ACC112 (cell line): ENCODE data around the gene CDK18.

ENCODE experiments used
- H2AFZ ChIP-seq: fragments of 200-600 bp; sonication (generic); one replicate; pipeline ENCODE4 v1.6.0; 2017; ENCODE audit warnings: antibody characterized with exemption, low read length; ENCODE audit not compliant: unreplicated experiment
- H3K27ac ChIP-seq: fragments of 200-600 bp; sonication (generic); 2 replicates; pipeline ENCODE4 v1.5.1; 2014; ENCODE audit warnings: low read depth, mild to moderate bottlenecking, antibody characterized with exemption, low read length, moderate library complexity
- H3K27me3 ChIP-seq: fragments of 200-600 bp; sonication (generic); 2 replicates; pipeline ENCODE4 v1.6.1; 2014; ENCODE audit warnings: mild to moderate bottlenecking, antibody characterized with exemption, low read length, moderate library complexity, mixed read lengths; ENCODE audit not compliant: insufficient read depth
- H3K36me3 ChIP-seq: fragments of 200-600 bp; sonication (generic); 2 replicates; pipeline ENCODE4 v1.6.1; 2016; ENCODE audit warnings: mild to moderate bottlenecking, antibody characterized with exemption, low read length, moderate library complexity, mixed read lengths; ENCODE audit not compliant: insufficient read depth
- H3K4me1 ChIP-seq: fragments of 200-600 bp; sonication (generic); one replicate; pipeline ENCODE4 v1.6.1; 2016; ENCODE audit warnings: low read length, mixed read lengths; ENCODE audit not compliant: insufficient read depth, unreplicated experiment, control insufficient read depth
- H3K4me3 ChIP-seq: fragments of 200-600 bp; sonication (generic); 2 replicates; pipeline ENCODE4 v1.5.1; 2014; ENCODE audit warnings: mild to moderate bottlenecking, low read depth, low read length
- H3K79me2 ChIP-seq: fragments of 200-600 bp; sonication (generic); one replicate; pipeline ENCODE4 v1.6.0; 2016; ENCODE audit warnings: low read length; ENCODE audit not compliant: control insufficient read depth, unreplicated experiment, insufficient read depth

CDK18 gene

GRCh38 chr1:205541161-205541886 is 36.9 kb downstream of the CDK18 start:
- Histone ChIP-seq H3K79me2 (no peaks in the 10 kb centered on the region), H3K4me3 (no peak overlapping the region), H3K27ac (no peak overlapping the region), H3K27me3 (no peaks in the 10 kb centered on the region), H3K4me1 (peaks cover 27% of the 10 kb centered on the region), H2AFZ (no peak overlapping the region), H3K36me3 (no peaks in the 10 kb centered on the region)

GRCh38 chr1:205542367-205542766 is 37.9 kb downstream of the CDK18 start:
- Histone ChIP-seq H3K4me1 (peaks cover 16% of the 10 kb centered on the region), H3K36me3 (no peaks in the 10 kb centered on the region), H2AFZ (no peak overlapping the region), H3K79me2 (no peaks in the 10 kb centered on the region), H3K4me3 (no peak overlapping the region), H3K27me3 (no peaks in the 10 kb centered on the region), H3K27ac (no peak overlapping the region)

- peaks cover 11% of the 10 kb centered on the region for H3K27me3 ChIP-seq
- peaks cover 13% of the 10 kb centered on the region for H3K4me1 ChIP-seq
- peak overlapping the region; percentile 98 for H2AFZ ChIP-seq
- H3K79me2 ChIP-seq: no peaks in the 10 kb centered on the region
- H3K36me3 ChIP-seq: no peaks in the 10 kb centered on the region
- H3K27ac ChIP-seq: peak overlapping the region; percentile 95
- peak overlapping the region; percentile 73 for H3K4me3 ChIP-seq
Observed at GRCh38 chr1:205543351-205544301, 39.2 kb downstream of the CDK18 start.

GRCh38 chr1:205545001-205545919 is 40.8 kb downstream of the CDK18 start:
- Histone ChIP-seq H3K4me1 (peaks cover 13% of the 10 kb centered on the region), H3K4me3 (no peak overlapping the region), H3K27ac (no peak overlapping the region), H2AFZ (no peak overlapping the region), H3K27me3 (peaks cover 26% of the 10 kb centered on the region), H3K79me2 (no peaks in the 10 kb centered on the region), H3K36me3 (no peaks in the 10 kb centered on the region)

- Histone ChIP-seq H3K27ac (no peak overlapping the region), H3K4me3 (no peak overlapping the region), H3K27me3 (peaks cover 31% of the 10 kb centered on the region), H2AFZ (no peak overlapping the region), H3K36me3 (no peaks in the 10 kb centered on the region), H3K4me1 (peaks cover 13% of the 10 kb centered on the region), H3K79me2 (no peaks in the 10 kb centered on the region)
Observed at GRCh38 chr1:205545991-205546390, 41.5 kb downstream of the CDK18 start.

GRCh38 chr1:205546541-205546940 is 42.1 kb downstream of the CDK18 start:
- H3K4me1 ChIP-seq: peaks cover 13% of the 10 kb centered on the region
- H3K79me2 ChIP-seq: no peaks in the 10 kb centered on the region
- no peak overlapping the region for H3K27ac ChIP-seq
- no peak overlapping the region for H3K4me3 ChIP-seq
- no peaks in the 10 kb centered on the region for H3K36me3 ChIP-seq
- peaks cover 35% of the 10 kb centered on the region for H3K27me3 ChIP-seq
- no peak overlapping the region for H2AFZ ChIP-seq

GRCh38 chr1:205547936-205548827 is 43.7 kb downstream of the CDK18 start:
- H3K4me3 ChIP-seq: no peak overlapping the region
- H3K36me3 ChIP-seq: no peaks in the 10 kb centered on the region
- no peak overlapping the region for H3K27ac ChIP-seq
- H3K27me3 ChIP-seq: peaks cover 43% of the 10 kb centered on the region
- H3K4me1 ChIP-seq: peaks cover 11% of the 10 kb centered on the region
- H3K79me2 ChIP-seq: no peaks in the 10 kb centered on the region
- no peak overlapping the region for H2AFZ ChIP-seq

GRCh38 chr1:205554026-205554811 is 49.8 kb downstream of the CDK18 start:
- no peak overlapping the region for H3K4me3 ChIP-seq
- H2AFZ ChIP-seq: no peak overlapping the region
- H3K36me3 ChIP-seq: no peaks in the 10 kb centered on the region
- no peak overlapping the region for H3K27ac ChIP-seq
- H3K27me3 ChIP-seq: peaks cover 84% of the 10 kb centered on the region
- no peaks in the 10 kb centered on the region for H3K79me2 ChIP-seq
- no peaks in the 10 kb centered on the region for H3K4me1 ChIP-seq

- H3K4me1 ChIP-seq: no peaks in the 10 kb centered on the region
- H2AFZ ChIP-seq: no peak overlapping the region
- H3K36me3 ChIP-seq: no peaks in the 10 kb centered on the region
- peaks cover 91% of the 10 kb centered on the region for H3K27me3 ChIP-seq
- no peak overlapping the region for H3K27ac ChIP-seq
- H3K79me2 ChIP-seq: no peaks in the 10 kb centered on the region
- no peak overlapping the region for H3K4me3 ChIP-seq
Observed at GRCh38 chr1:205561501-205562203, 57.2 kb downstream of the CDK18 start.
